Endothelial cell of hepatic sinusoid (primary cell): Measurements from ENCODE around the gene ERICH4.
"Not testable (repeated sequence)": the region's sequence is repeated elsewhere in the genome, so short reads cannot be mapped to it uniquely, and the experiment has no call there.

ENCODE experiments used
- in situ Hi-C: cut with HindIII; loops from 2 replicates; pipeline ENCODE4 v1.10.0; 2017; ENCODE audit warnings: low sequenced_read_pairs

ERICH4 gene, protein sequence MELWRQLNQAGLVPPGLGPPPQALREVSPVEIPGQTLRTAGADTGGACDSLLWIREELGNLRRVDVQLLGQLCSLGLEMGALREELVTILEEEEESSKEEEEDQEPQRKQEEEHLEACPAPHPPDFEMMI

DNA sequence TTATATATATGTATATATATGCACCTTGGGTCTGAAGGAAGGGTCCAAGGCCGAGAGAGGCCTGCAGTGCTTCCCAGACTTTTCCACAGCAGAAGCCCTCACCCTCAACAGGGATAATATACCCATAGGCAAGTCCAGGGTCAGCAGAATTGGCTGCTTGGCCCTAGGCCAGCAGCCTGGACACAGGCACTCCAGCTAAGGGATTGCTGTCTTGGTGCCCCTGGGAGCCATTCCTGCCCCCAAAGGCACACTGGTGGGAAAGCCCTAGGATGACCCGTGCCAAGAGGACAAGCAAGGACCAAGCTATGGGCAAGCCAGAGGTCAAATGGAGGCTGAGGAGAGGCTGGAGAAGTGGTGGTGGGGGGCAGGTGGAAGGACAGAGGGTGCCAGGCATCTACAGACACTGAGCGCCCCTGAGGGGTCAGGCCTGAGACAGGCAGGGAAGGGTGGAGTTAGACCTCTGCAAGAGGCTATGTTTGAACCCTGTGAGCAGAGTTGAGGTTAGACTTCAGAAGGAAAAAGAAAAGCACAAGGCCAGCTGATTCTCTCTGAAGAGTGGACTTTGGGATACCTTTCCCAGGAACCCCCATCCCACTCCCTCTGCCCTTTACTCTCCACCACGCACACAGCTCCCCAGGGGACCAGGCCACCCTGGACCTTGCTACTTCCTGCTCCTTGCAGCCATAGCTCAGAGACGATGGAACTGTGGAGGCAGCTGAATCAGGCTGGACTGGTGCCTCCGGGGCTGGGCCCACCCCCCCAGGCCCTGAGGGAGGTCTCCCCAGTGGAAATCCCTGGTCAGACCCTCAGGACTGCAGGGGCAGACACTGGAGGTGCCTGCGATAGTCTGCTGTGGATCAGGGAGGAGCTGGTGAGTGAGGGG, at the start of gene ERICH4:
Gene ERICH4, plus strand, starts transcription at position 684 of the 883 bp plus-strand sequence. Its CDS starts 14 bp downstream, at position 698.
- in situ Hi-C loops, result loop anchor here (5.0 kb wide), 1 partner anchor 95 kb away; no protein-coding TSS in a partner anchor

DNA sequence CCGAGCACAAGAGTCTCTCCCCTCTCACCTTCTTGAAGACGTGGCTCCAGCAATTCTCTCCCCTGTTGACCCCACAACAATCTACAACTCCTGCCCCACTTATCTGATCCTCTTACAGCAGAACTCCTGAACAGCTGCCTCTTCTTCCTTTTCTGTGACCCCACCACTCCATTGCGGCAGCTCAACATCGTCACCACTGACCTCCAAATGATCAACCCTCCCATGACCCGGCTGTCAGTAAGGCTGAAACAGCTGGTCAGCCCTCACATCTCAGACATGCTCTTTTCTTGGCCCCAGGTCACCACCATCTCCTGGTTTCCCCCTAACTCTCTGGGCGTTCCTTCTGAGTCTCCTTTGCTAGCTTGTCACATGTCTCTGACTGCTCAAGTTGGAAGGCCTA, 47.6 kb upstream of the ERICH4 start:
- in situ Hi-C loops, result no loop called here

DNA sequence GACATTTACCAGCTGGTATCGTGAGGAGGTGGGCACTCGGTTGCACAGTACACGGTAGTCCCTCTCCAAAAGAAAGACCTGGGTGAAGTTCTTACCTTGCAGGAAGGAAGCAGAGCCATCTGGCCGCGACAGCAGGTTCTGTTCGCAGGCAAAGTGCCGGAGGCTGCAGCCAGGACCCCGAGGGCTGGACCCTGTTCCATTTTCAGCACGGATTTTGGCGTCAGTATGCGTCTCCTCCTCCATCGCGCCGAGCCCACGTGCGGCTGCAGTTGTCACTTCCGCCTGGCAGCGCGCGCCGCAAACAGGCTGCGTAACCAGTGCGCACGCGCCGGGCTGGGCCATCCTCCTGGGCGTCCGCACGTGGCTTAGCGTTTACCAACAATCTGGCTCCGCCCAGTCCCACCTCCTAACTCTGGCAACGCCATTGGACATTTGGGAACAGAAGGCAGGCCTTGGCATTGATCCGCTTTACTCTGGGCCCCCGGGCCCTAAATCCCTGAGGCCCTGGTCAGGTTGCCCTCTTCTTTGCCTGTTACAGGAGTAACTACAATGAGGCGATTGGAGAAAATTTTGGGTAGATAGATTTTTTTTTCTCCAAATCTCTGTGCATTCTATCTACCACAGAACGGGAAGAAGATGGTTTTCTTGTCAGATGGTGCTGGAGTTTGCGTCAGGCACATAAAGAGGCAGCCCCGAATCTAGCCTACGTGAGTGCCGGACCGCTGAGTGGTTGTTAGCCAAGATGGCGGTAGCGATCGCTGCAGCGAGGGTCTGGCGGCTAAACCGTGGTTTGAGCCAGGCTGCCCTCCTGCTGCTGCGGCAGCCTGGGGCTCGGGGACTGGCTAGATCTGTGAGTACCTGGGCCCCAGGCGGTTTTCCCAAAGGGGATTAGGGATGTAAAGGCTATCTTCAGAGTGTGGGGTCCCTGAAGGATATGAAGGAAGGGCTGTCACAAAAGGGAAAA, 45.6 kb upstream of the ERICH4 start, which contains the start of the genes BCKDHA and EXOSC5:
Gene BCKDHA, plus strand, starts transcription at position 733 of the 964 bp plus-strand sequence. Its CDS starts 10 bp downstream, at position 743.
Gene EXOSC5, minus strand, starts transcription at position 274 of the 964 bp plus-strand sequence. Its CDS starts 31 bp downstream, at position 243.
- in situ Hi-C loops, result no loop called here

DNA sequence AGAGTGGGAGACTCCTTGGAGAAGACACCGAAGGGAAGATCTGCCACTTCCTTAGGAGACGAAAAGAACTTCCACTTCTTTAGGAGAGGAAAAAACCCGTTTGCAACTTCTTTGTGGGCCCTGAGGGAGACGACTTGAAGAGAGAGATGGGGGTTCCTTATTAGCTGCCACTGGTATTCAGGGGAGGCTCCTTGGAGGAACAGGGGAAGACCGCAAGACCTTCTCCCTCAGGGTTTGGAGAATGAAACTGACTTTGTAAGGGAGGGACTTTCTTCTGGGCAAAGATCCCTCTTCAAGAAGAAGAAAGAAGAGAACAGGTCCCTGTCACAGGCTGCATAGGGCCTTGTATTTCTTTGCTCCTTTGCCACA, 44.9 kb upstream of the ERICH4 start:
- in situ Hi-C loops, result no loop called here

DNA sequence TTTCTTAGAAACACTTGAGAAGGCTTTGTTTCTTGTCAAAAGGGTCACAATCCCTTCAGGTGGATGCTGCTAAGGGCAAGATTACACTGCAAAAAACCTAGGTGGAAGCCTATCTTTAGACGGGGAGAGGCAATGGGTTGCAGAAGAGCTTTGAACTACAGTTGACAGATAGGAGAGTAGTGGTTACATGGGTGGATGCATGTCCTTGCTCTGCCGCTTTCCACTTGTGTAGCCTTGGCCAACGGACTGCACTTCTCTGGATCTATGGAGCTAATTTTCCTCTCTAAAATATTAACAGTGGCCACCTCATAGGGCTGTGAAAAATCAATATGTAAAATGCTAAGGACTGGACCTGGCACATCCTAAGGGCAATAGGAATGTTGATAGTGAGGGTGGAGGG, 44.4 kb upstream of the ERICH4 start:
- in situ Hi-C loops, result no loop called here

DNA sequence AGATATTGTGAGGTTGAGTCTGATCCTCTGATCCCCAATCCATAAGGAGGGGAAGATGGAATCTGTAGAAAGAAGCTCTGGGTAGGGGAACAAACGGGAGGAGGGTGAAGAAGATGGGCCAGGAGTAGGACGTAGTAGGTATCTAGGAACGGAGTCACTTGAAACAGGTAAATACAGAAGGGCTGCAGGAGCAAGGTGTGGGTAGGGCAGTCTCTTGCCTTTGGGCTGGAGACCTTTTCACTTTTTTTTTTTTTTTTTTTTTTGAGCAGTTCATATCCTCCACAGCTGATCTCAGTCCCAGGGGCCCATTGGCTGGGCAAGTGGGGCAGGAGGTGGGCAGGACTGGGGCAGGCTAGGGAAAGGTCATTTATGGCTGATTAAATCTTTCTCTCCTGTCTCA, 43.9 kb upstream of the ERICH4 start:
- in situ Hi-C loops, result no loop called here

DNA sequence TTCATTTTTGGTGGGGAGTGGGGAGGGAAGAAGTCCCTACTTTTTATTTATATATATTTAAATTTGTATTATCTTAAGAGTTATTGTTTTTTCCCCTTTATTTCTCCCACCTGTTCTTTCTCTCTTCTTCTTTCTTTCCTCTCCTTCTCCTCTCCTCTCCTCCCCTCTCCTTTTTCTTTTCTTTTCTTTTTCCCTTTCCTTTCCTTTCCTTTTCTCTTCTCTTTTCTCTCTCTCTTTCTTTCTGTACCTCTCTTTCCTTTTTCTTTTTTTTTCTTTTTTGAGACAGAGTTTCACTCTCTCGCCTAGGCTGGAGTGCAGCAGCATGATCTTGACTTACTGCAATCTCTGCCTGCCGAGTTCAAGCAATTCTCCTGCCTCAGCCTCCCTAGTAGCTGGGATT, 43.4 kb upstream of the ERICH4 start:
- in situ Hi-C loops, result no loop called here

DNA sequence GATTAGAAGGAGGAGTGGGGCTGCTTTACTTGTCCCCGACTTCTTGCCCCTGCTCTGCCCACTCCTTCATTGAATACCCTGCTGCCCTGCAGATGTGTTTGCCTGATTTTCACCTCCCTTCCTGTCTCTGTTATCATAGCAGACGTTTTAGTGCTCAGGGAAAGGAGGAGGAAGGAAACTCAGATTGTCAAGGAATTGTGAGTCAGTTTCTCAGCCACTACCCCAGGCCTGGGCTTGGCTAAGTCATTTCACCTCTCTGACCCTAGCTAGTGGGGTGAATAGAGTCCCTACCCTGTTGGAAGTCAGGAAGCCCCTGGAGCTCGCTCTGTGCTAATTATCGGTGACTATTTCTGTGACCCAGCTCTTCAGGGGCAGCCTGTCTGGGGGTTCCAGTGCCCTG, 41.5 kb upstream of the ERICH4 start:
- in situ Hi-C loops, result no loop called here

DNA sequence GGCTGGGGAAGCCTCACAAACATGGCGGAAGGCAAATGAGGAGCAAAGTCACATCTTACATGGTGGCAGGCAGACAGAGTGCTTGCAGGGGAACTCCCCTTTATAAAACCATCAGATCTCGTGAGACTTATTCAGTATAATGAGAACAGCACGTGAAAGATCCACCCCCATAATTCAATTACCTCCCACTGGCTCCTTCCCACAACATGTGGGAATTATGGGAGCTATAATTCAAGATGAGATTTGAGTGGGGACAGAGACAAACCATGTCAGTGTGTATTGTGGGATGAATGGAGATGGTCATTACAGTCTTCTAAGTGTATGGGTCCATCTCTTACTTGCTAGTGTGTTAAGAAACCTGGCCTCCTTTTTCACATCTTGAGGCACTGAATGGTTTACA, 40.9 kb upstream of the ERICH4 start:
- in situ Hi-C loops, result no loop called here

DNA sequence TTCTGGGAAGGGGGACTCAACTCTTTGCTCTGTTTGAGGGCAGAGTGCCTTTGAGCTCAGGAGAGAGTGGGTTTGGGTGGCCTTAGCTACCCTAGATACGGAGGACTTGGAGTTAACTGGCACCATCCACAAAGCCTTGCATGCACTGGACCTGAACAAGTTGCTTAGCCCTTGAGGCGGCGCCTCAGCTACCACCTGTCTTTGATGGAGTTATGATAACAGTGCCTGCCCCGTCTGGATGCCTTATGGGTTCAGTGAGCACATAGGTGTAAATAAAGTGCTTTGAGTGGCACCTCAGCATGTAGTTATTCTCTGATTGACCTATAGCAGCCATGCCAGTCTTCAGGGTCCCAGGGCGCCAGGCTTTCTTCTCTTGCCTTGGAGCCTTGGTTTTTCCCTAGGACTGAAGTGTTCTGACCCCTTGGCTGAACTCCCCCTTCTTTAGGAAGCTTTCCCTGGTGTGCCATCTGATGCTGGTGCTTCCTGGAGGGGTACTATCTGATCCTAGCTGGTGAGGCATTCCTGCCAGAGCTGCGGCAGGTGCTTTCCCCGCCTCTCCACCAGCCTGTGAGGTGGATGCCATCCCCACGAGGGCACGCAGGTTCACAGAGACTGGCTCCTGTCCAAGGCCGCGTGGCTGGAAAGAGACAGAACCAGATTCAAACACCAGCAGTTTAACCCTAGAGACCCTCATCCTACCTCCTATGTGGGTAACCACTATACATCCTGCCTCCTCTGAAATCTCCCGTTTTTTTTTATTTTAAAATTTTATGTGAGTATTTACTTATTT, 39.6 kb upstream of the ERICH4 start:
- in situ Hi-C loops, result no loop called here

DNA sequence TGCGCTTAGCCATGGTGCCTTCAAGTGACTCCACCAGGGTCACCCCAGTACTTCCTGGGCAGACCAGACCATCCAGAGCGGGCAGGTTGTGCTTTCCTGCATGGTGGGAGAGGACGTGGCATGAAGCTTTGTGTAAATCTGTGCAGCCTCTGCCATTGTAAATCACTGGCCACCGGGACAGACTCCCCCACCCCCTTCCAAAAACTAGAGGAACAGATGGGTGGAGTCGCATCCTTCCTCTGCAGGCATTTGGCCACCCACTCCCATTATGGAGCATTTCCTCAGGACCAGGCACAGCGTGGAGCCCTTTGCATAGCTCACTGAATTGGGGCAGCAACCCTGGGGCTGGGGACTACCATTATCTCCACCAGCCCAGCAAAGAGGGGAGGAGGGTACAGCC, 37.2 kb upstream of the ERICH4 start:
- in situ Hi-C loops, result no loop called here

DNA sequence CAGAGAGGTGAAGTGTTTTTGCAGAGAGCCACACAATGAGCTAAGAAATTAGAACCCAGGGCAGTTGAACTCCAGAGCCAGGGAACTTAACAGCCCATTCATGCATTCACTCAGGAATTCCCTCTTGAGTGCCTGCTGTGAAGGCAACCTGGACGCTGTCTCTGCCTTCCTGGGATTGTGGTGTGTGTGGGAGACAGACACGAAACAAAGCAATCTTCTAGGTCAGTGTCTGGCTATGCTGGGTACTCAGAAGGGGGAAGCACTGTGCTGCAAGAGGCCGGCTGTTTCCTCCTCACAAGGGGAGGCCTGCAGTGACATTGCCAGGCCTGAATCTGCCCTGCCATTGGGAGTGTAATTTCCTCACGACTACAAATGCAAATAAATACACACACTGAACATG, 35.7 kb upstream of the ERICH4 start:
- in situ Hi-C loops, result no loop called here

DNA sequence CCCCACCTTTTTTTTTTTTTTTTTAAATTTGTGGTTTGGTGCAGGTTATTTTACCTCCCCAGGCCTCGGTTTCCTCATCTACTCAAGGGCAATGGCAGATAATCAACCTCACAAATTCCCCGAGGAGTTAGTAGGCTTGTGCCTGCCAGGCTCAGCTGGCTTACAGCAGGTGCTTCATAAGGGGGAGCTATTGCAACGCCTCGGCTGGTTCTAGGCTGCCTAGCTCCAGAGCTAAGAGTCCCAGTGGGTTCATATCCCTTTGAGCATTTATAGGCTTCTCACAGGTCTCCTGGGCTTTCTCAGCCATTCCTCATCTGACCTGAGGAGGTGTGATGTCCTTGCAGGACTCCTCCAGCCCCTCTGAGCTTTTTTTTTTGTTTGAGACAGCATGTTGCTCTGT, 34.7 kb upstream of the ERICH4 start:
- in situ Hi-C loops, result no loop called here

DNA sequence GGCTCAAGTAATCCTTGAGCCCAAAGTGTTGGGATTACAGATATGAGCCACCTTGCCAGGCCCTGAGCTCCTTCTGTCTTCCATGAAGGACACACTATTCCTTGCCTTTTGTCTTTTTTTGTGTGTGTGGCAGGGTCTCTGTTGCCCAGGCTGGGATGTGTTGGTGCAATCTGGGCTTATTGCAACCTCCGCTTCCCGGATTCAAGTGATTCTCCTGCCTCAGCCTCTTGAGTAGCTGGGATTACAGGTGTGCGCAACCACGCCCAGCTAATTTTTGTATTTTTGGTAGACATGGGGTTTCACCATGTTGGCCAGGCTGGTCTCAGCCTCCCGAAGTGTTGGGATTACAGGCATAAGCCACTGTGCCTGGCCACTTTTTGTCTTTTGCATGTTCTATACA, 34.1 kb upstream of the ERICH4 start:
- in situ Hi-C loops, result not testable (repeated sequence)

DNA sequence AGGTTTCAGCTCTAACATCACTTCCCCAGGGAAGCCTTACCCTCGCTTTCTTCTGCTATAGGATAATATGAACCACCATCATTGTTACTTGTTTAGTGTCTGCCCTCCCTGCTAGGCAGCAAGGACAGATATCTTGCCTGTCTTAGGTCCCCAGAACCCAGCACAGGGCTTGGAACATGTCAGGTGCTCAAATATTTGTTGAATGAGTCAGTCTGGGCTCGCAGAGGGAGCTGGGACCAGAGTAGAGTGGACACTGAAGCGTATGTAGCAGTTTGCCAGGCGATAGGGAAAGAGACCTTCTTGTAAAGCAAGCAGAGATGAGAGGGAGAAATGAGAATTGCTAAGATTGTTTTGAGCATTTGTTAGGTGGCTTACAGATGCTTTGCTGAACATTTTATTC, 33.7 kb upstream of the ERICH4 start:
- in situ Hi-C loops, result no loop called here

DNA sequence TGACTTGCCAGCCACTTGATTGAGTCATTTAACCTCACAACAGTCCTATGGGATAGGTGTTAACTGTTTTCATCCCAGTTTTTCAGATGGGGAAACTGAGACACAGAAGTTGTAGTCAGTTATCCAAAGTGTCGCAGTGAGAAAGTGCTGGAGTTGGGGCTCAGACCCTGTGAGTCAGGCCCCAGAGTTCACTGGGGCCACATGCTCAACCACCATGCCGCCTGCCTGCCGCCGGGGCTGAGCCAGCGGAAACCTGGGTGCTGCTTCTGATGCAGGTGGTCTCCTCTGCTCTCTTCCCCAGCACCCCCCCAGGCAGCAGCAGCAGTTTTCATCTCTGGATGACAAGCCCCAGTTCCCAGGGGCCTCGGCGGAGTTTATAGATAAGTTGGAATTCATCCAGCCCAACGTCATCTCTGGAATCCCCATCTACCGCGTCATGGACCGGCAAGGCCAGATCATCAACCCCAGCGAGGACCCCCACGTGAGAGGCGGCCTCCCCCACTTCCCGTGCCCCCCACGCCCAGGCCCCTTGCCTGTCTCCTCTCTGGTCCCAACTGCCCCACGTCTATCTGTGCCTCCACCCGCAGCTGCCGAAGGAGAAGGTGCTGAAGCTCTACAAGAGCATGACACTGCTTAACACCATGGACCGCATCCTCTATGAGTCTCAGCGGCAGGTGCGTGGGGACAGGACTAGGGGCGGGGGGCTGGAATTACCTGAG, 32.5 kb upstream of the ERICH4 start:
- in situ Hi-C loops, result no loop called here

DNA sequence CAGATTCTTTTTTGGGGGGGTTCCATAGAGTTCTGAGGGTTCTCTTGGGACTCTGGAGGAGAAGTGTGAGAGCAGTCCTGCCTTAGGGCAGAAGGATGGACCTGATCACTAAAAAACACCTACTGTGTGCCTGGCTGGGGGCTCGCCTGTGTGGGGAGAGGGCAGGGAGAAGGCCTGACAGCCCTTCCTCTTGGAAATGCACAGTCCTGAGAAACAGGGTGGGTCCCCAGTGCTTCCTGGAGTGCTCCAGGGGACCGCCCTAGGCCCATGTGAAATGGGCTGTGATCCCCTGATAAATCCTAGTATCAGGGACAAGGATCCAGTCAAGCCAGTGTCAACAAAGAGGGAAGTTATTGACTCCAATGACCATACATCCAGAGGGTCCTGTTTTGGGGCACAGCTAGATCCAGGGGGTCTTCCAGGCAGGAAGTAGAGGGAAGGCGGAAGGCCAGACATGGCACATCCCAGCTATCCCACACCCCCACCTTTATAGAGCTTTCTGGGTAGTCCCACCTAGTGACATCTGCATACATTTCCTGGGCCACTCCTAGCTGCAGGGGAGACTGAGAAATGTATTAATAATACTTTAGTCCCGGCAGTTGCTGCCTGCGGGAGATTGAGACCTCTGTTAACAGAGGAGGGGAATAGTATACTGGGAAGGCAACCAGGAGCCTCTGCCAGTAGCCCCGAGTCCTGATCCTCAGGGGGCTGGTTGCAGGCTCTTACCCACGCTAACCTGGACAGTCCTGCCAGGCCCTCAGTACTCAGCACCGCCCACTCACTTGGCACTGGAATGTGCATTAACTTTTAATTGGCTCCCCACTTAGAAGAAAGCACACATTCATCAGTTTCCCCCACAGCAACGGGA, 31.6 kb upstream of the ERICH4 start:
- in situ Hi-C loops, result no loop called here

DNA sequence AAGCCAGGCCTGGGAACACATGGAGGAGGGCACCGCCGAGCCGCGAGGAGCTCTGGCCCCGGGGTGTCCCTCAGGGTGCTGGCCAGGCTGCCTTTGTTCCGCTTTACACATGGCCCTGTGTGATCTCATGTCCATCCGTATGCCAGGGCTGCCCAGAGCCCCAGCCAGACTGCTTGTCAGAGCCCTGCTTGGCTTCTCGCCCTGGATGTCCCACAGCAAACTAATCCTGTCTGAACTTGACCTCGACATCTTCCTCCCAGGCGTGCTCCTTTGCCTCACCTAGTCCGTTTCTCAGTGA, 31.0 kb upstream of the ERICH4 start:
- in situ Hi-C loops, result no loop called here

DNA sequence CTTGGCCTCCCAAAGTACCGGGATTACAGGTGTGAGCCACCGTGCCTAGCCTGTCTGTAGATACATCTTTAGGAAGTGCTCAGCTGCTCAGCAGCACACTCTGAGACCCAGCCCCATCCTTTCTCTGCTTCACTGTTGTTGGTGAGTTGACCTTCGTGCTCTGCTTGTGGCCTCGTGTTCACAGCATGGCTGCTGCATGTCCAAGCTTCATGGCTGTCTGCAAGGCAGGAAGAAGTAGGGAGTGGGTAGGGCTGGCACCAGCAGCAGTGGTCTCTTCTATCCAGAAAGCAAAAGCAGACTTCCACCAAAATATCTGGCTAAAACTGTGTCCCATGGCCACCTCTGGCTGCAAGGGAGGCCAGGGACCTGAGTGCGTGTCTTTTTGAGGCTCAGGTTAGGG, 30.0 kb upstream of the ERICH4 start:
- in situ Hi-C loops, result no loop called here
